ENCODE measurements around the gene TAS2R40.
A peak's percentile ranks its signal among the peaks of the same experiment; 100 is the strongest.

The TAS2R40 gene

GRCh38 chr7:143225047-143225446 is 3.2 kb downstream of the TAS2R40 start:
- no peak for DNase-seq

- no peak for DNase-seq
Measured at GRCh38 chr7:143227806-143228205, 6.0 kb downstream of the TAS2R40 start.

- no peak for DNase-seq
Measured at GRCh38 chr7:143229054-143229790, 7.4 kb downstream of the TAS2R40 start.

- no peak for DNase-seq
Measured at GRCh38 chr7:143230602-143231457, 9.0 kb downstream of the TAS2R40 start.

- DNase-seq, result no peak
Measured at GRCh38 chr7:143233816-143234532, 12.1 kb downstream of the TAS2R40 start.

- DNase-seq, result no peak
Measured at GRCh38 chr7:143234533-143234875, 12.7 kb downstream of the TAS2R40 start.

- no peak for DNase-seq
Measured at GRCh38 chr7:143235561-143235960, 13.7 kb downstream of the TAS2R40 start.

- DNase-seq, result no peak
Measured at GRCh38 chr7:143236408-143236990, 14.7 kb downstream of the TAS2R40 start.

- DNase-seq, result no peak
Measured at GRCh38 chr7:143237366-143237765, 15.5 kb downstream of the TAS2R40 start.

- DNase-seq, result peak; percentile 13
Measured at GRCh38 chr7:143238289-143238980, 16.6 kb downstream of the TAS2R40 start.

- DNase-seq, result no peak
Measured at GRCh38 chr7:143239813-143240212, 18.0 kb downstream of the TAS2R40 start.

- DNase-seq, result peak; percentile 58
Measured at GRCh38 chr7:143240291-143241168, 18.7 kb downstream of the TAS2R40 start.

GRCh38 chr7:143242306-143242705 is 20.5 kb downstream of the TAS2R40 start:
- DNase-seq, result no peak

- no peak for DNase-seq
Measured at GRCh38 chr7:143243111-143243510, 21.3 kb downstream of the TAS2R40 start.

GRCh38 chr7:143243614-143244013 is 21.8 kb downstream of the TAS2R40 start:
- no peak for DNase-seq

- no peak for DNase-seq
Measured at GRCh38 chr7:143244321-143244720, 22.5 kb downstream of the TAS2R40 start.

GRCh38 chr7:143245123-143245522 is 23.3 kb downstream of the TAS2R40 start:
- DNase-seq, result no peak

GRCh38 chr7:143247372-143247771 is 25.5 kb downstream of the TAS2R40 start:
- DNase-seq, result no peak

- DNase-seq, result no peak
Measured at GRCh38 chr7:143248761-143249354, 27.0 kb downstream of the TAS2R40 start.

- DNase-seq, result no peak
Measured at GRCh38 chr7:143250199-143250598, 28.4 kb downstream of the TAS2R40 start.

GRCh38 chr7:143250822-143251221 is 29.0 kb downstream of the TAS2R40 start:
- DNase-seq, result no peak
